HepG2 (cell line): ENCODE results near the gene TM2D3. TPM values are rescaled to one million over a fixed set of nuclear protein-coding genes. Genes with fewer than 3 reads are reported as not detected.

ENCODE experiments used
- ARNTL ChIP-seq: sonication (generic); formaldehyde crosslinking; IDR thresholded peaks from 2 replicates; pipeline ENCODE4 v1.4.0; 2020; ENCODE audit warnings: mild to moderate bottlenecking, missing genetic modification reagents
- BORCS8-MEF2B ChIP-seq: sonication (generic); formaldehyde crosslinking; IDR thresholded peaks from 2 replicates; pipeline ENCODE4 v1.8.0; 2022; ENCODE audit warnings: mild to moderate bottlenecking, missing genetic modification reagents
- CBX1 ChIP-seq: IDR thresholded peaks from one replicate; pipeline ENCODE4 v1.6.1; 2016; ENCODE audit warnings: antibody characterized with exemption, low read depth
- CENPT ChIP-seq: sonication (generic); formaldehyde crosslinking; IDR thresholded peaks from 2 replicates; pipeline ENCODE4 v1.8.0; 2022; ENCODE audit warnings: low read depth, mild to moderate bottlenecking, moderate library complexity, missing genetic modification reagents
- CENPX ChIP-seq: sonication (generic); formaldehyde crosslinking; IDR thresholded peaks from 2 replicates; pipeline ENCODE4 v1.9.0; 2021; ENCODE audit warnings: mild to moderate bottlenecking, missing genetic modification reagents, moderate library complexity
- GATAD1 ChIP-seq: IDR thresholded peaks from 2 replicates; pipeline ENCODE4 v1.6.1; 2016; ENCODE audit warnings: missing genetic modification reagents, missing compliant biosample characterization
- HMG20A ChIP-seq: IDR thresholded peaks from 2 replicates; pipeline ENCODE4 v1.6.1; 2016; ENCODE audit warnings: borderline replicate concordance
- HOXA3 ChIP-seq: sonication (generic); formaldehyde crosslinking; IDR thresholded peaks from 2 replicates; pipeline ENCODE4 v1.5.0; 2020; ENCODE audit warnings: missing genetic modification reagents
- IKZF1 ChIP-seq: fragments of 450-650 bp; IDR thresholded peaks from 2 replicates; pipeline ENCODE4 v1.7.1; 2016
- KLF9 ChIP-seq: IDR thresholded peaks from 2 replicates; pipeline ENCODE4 v1.6.1; 2016; ENCODE audit warnings: low read depth
- SALL2 ChIP-seq: sonication (generic); formaldehyde crosslinking; IDR thresholded peaks from 2 replicates; pipeline ENCODE4 v1.8.1; 2023; ENCODE audit warnings: mild to moderate bottlenecking, missing genetic modification reagents, inconsistent platforms
- THAP8 ChIP-seq: sonication (generic); formaldehyde crosslinking; IDR thresholded peaks from 2 replicates; pipeline ENCODE4 v1.5.1; 2020; ENCODE audit warnings: missing genetic modification reagents, mild to moderate bottlenecking, borderline replicate concordance
- ZFP1 ChIP-seq: IDR thresholded peaks from 2 replicates; pipeline ENCODE4 v1.6.1; 2016
- ZFP36L2 ChIP-seq: sonication (generic); formaldehyde crosslinking; IDR thresholded peaks from 2 replicates; pipeline ENCODE4 v1.4.0; 2020; ENCODE audit warnings: missing genetic modification reagents
- ZFP62 ChIP-seq: sonication (generic); formaldehyde crosslinking; IDR thresholded peaks from 2 replicates; pipeline ENCODE4 v1.4.0; 2020; ENCODE audit warnings: missing genetic modification reagents
- ZNF256 ChIP-seq: sonication (generic); formaldehyde crosslinking; conservative IDR thresholded peaks from 2 replicates; pipeline ENCODE4 v1.4.0; 2020; ENCODE audit warnings: missing genetic modification reagents
- ZNF737 ChIP-seq: sonication (generic); formaldehyde crosslinking; IDR thresholded peaks from 2 replicates; pipeline ENCODE4 v1.5.0; 2020; ENCODE audit warnings: missing genetic modification reagents, mild to moderate bottlenecking, borderline replicate concordance
- ZUFSP ChIP-seq: sonication (generic); formaldehyde crosslinking; IDR thresholded peaks from 2 replicates; pipeline ENCODE4 v1.9.0; 2021; ENCODE audit warnings: missing genetic modification reagents, mild to moderate bottlenecking, borderline replicate concordance
- polyA plus RNA-seq, 8 experiments: library from polyadenylated mRNA; depleted of rRNA in 3 of 8; stranded (reverse) in 7 of 8; unstranded in 1 of 8; fragments of >200 nt; fragmentation: Illumina TruSeq in 4 of 8; extraction: Trizol in 4 of 8; gene quantifications; 2 replicates each; pipeline versions ENCODE4 v1.2.1 to v1.2.3, GENCODE V29; 2011 to 2016; ENCODE audit warnings: low read depth in 4 of 8, missing spikeins in 1 of 8, mixed read lengths in 1 of 8; ENCODE audit not compliant: insufficient read depth in 1 of 8
- total RNA-seq, 5 experiments: library from RNA; depleted of rRNA; stranded (reverse); fragments of >200 nt; fragmentation: Illumina TruSeq; extraction: Trizol; gene quantifications; 2 replicates each; pipeline ENCODE4 v1.2.3, GENCODE V29; 2016; ENCODE audit warnings: low read depth in 1 of 5
- TF ChIP-seq, protein P1 (sequence below): sonication (generic); formaldehyde crosslinking; IDR thresholded peaks from 2 replicates; pipeline ENCODE4 v1.4.0; 2020; ENCODE audit warnings: mild to moderate bottlenecking, missing genetic modification reagents
- TF ChIP-seq, protein P2 (sequence below): sonication (generic); formaldehyde crosslinking; IDR thresholded peaks from 2 replicates; pipeline ENCODE4 v1.4.0; 2020; ENCODE audit warnings: low read depth, mild to moderate bottlenecking, missing genetic modification reagents
- TF ChIP-seq, protein P3 (sequence below): sonication (generic); formaldehyde crosslinking; IDR thresholded peaks from 2 replicates; pipeline ENCODE4 v1.5.1; 2020; ENCODE audit warnings: missing genetic modification reagents, mild to moderate bottlenecking, borderline replicate concordance
- TF ChIP-seq, protein P4 (sequence below): sonication (generic); formaldehyde crosslinking; IDR thresholded peaks from 2 replicates; pipeline ENCODE4 v1.4.0; 2020; ENCODE audit warnings: missing genetic modification reagents
- TF ChIP-seq, protein P5 (sequence below): IDR thresholded peaks from 2 replicates; pipeline ENCODE4 v1.6.1; 2016; ENCODE audit warnings: missing compliant biosample characterization, missing genetic modification reagents, borderline replicate concordance

The TM2D3 gene
- total and polyA plus RNA-seq, 2 of the 13 experiments (the other 11 are each of a cell fraction or from before 2014, with no cell fraction given), result 31.1 to 72.7 TPM

- TF ChIP-seq ZUFSP, result no peak
- no peak for TF ChIP-seq ZFP36L2 (CRISPR knock-in tag)
- TF ChIP-seq, protein P1, sequence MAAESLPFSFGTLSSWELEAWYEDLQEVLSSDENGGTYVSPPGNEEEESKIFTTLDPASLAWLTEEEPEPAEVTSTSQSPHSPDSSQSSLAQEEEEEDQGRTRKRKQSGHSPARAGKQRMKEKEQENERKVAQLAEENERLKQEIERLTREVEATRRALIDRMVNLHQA, result no peak
- no peak for TF ChIP-seq CENPT (CRISPR knock-in tag)
- TF ChIP-seq HMG20A (CRISPR knock-in tag), result peak; percentile 24; the same call in 1 of the 2 replicates
- TF ChIP-seq ZNF256 (CRISPR knock-in tag), result no peak
- TF ChIP-seq, protein P2, sequence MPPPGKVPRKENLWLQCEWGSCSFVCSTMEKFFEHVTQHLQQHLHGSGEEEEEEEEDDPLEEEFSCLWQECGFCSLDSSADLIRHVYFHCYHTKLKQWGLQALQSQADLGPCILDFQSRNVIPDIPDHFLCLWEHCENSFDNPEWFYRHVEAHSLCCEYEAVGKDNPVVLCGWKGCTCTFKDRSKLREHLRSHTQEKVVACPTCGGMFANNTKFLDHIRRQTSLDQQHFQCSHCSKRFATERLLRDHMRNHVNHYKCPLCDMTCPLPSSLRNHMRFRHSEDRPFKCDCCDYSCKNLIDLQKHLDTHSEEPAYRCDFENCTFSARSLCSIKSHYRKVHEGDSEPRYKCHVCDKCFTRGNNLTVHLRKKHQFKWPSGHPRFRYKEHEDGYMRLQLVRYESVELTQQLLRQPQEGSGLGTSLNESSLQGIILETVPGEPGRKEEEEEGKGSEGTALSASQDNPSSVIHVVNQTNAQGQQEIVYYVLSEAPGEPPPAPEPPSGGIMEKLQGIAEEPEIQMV (CRISPR knock-in tag), result no peak
- no peak for TF ChIP-seq ZFP62
- peak; percentile 86 for TF ChIP-seq ARNTL
- TF ChIP-seq SALL2, result no peak
- 0 out of 2 replicates have a peak, but pooled peaks have one; percentile 74 for TF ChIP-seq THAP8 (CRISPR knock-in tag)
- TF ChIP-seq CBX1, result no peak
- TF ChIP-seq ZNF737, result no peak
- TF ChIP-seq, protein P3, sequence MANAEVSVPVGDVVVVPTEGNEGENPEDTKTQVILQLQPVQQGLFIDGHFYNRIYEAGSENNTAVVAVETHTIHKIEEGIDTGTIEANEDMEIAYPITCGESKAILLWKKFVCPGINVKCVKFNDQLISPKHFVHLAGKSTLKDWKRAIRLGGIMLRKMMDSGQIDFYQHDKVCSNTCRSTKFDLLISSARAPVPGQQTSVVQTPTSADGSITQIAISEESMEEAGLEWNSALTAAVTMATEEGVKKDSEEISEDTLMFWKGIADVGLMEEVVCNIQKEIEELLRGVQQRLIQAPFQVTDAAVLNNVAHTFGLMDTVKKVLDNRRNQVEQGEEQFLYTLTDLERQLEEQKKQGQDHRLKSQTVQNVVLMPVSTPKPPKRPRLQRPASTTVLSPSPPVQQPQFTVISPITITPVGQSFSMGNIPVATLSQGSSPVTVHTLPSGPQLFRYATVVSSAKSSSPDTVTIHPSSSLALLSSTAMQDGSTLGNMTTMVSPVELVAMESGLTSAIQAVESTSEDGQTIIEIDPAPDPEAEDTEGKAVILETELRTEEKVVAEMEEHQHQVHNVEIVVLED, result no peak; the same call in 1 of the 2 replicates
- TF ChIP-seq, protein P4, sequence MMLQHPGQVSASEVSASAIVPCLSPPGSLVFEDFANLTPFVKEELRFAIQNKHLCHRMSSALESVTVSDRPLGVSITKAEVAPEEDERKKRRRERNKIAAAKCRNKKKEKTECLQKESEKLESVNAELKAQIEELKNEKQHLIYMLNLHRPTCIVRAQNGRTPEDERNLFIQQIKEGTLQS (CRISPR knock-in tag), result no peak
- TF ChIP-seq, protein P5, sequence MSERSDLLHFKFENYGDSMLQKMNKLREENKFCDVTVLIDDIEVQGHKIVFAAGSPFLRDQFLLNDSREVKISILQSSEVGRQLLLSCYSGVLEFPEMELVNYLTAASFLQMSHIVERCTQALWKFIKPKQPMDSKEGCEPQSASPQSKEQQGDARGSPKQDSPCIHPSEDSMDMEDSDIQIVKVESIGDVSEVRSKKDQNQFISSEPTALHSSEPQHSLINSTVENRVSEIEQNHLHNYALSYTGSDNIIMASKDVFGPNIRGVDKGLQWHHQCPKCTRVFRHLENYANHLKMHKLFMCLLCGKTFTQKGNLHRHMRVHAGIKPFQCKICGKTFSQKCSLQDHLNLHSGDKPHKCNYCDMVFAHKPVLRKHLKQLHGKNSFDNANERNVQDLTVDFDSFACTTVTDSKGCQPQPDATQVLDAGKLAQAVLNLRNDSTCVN, result 0 out of 2 replicates have a peak, but pooled peaks have one; percentile 12
- no peak for TF ChIP-seq ZFP1 (CRISPR knock-in tag)
- TF ChIP-seq GATAD1, result no peak
- TF ChIP-seq KLF9, result peak; percentile 89
- TF ChIP-seq HOXA3 (CRISPR knock-in tag), result peak; percentile 63
- TF ChIP-seq IKZF1, result no peak
- 0 out of 2 replicates have a peak, but pooled peaks have one; percentile 22 for TF ChIP-seq BORCS8-MEF2B
- no peak for TF ChIP-seq CENPX
Measured at GRCh38 chr15:101615986-101616848, 36.0 kb downstream of the TM2D3 start (continued).
